ENCODE data around the gene MOV10L1.

The MOV10L1 gene

GRCh38 chr22:50089682-50090411, at the start of gene MOV10L1:
TSS of gene MOV10L1 (plus strand) at chr22:50090006. CDS start at chr22:50090089, 83 bp downstream.
- no peak for DNase-seq (ENCODE audit: low read depth, low spot score)

GRCh38 chr22:50040717-50041116, 49.1 kb upstream of the MOV10L1 start:
- no peak for DNase-seq (ENCODE audit: low read depth, low spot score)

GRCh38 chr22:50041361-50042065, 48.3 kb upstream of the MOV10L1 start:
- DNase-seq (ENCODE audit: low read depth, low spot score), result no peak

GRCh38 chr22:50044485-50045118, 45.2 kb upstream of the MOV10L1 start:
- DNase-seq (ENCODE audit: low read depth, low spot score), result no peak

GRCh38 chr22:50045211-50046018, 44.4 kb upstream of the MOV10L1 start:
- no peak for DNase-seq (ENCODE audit: low read depth, low spot score)

- DNase-seq (ENCODE audit: low read depth, low spot score), result no peak
These were observed 43.8 kb upstream of the MOV10L1 start for GRCh38 chr22:50046019-50046415.

GRCh38 chr22:50046481-50047245, 43.1 kb upstream of the MOV10L1 start:
- DNase-seq (ENCODE audit: low read depth, low spot score), result no peak

- no peak for DNase-seq (ENCODE audit: low read depth, low spot score)
These were observed 42.5 kb upstream of the MOV10L1 start for GRCh38 chr22:50047346-50047745.

- DNase-seq (ENCODE audit: low read depth, low spot score), result no peak
These were observed 41.6 kb upstream of the MOV10L1 start for GRCh38 chr22:50048061-50048765.

- no peak for DNase-seq (ENCODE audit: low read depth, low spot score)
These were observed 41.0 kb upstream of the MOV10L1 start for GRCh38 chr22:50048836-50049235.

- DNase-seq (ENCODE audit: low read depth, low spot score), result no peak
These were observed 40.3 kb upstream of the MOV10L1 start for GRCh38 chr22:50049299-50050195.

GRCh38 chr22:50051930-50052329, 37.9 kb upstream of the MOV10L1 start:
- DNase-seq (ENCODE audit: low read depth, low spot score), result no peak

GRCh38 chr22:50053861-50054260, 35.9 kb upstream of the MOV10L1 start:
- DNase-seq (ENCODE audit: low read depth, low spot score), result no peak

GRCh38 chr22:50056214-50056972, 33.4 kb upstream of the MOV10L1 start:
- no peak for DNase-seq (ENCODE audit: low read depth, low spot score)

- DNase-seq (ENCODE audit: low read depth, low spot score), result no peak
These were observed 32.3 kb upstream of the MOV10L1 start for GRCh38 chr22:50057278-50058060.

- no peak for DNase-seq (ENCODE audit: low read depth, low spot score)
These were observed 31.5 kb upstream of the MOV10L1 start, which contains the start of gene TTLL8 for GRCh38 chr22:50058061-50058905. TSS of gene TTLL8 (minus strand) at chr22:50058298.
